Mucosa of stomach (tissue), 1 donor: ENCODE results near the gene TNFRSF11A.

Experiments
- H3K27me3 ChIP-seq: one replicate; pipeline ENCODE4 v1.7.0; 2013; ENCODE audit warnings: mild to moderate bottlenecking, low read length; ENCODE audit not compliant: control insufficient read depth, insufficient read depth
- H3K36me3 ChIP-seq: one replicate; pipeline ENCODE4 v1.7.0; 2013; ENCODE audit warnings: low read length; ENCODE audit not compliant: control insufficient read depth, insufficient read depth
- H3K4me1 ChIP-seq: one replicate; pipeline ENCODE4 v1.7.0; 2013; ENCODE audit warnings: mild to moderate bottlenecking, low read length; ENCODE audit not compliant: control insufficient read depth, insufficient read depth
- H3K4me3 ChIP-seq: one replicate; pipeline ENCODE4 v1.7.0; 2013; ENCODE audit warnings: low read length
- H3K9ac ChIP-seq: one replicate; pipeline ENCODE4 v1.7.0; 2013; ENCODE audit warnings: mild to moderate bottlenecking, low read length, moderate library complexity
- H3K9me3 ChIP-seq: one replicate; pipeline ENCODE4 v1.7.0; 2013; ENCODE audit warnings: mild to moderate bottlenecking, low read length, moderate library complexity; ENCODE audit not compliant: control insufficient read depth
- donor health status: Pancreatic carcinoma.

Gene TNFRSF11A

GRCh38 chr18:62324917-62325805 lies at the start of gene TNFRSF11A:
TSS of gene TNFRSF11A (plus strand) at chr18:62325310. CDS start at chr18:62325353, 43 bp downstream.
- Histone ChIP-seq H3K9me3 (no peaks in the 10 kb centered on the region), H3K9ac (peak within 1 kb of the TSS; percentile 75), H3K4me3 (peak within 1 kb of the TSS; percentile 25), H3K36me3 (no peaks in the 10 kb centered on the region), H3K4me1 (peaks cover 46% of the 10 kb centered on the region), H3K27me3 (peaks cover 24% of the 10 kb centered on the region)

DNA sequence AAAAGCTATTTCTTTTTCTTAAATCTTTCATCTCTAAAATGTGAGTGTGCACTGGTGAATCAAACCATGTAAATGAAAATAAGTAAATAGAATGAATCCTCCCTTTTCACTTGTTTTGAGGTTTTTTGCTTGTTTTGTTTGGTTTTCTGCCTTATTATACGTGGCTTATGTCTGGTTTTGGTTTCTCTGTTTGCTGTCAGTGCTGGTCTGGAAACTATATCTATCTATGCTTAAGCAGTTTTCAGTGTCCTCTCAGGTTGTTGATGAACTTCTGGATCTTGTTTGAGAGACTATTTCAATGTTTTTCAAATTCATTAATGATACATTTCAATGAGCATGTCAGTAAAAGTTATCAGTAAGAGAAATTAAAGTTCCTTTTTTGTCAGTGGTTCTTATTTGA lies 48.1 kb upstream of the TNFRSF11A start:
- Histone ChIP-seq H3K4me3 (no peak overlapping the region), H3K9ac (no peak overlapping the region), H3K9me3 (no peaks in the 10 kb centered on the region), H3K36me3 (no peaks in the 10 kb centered on the region), H3K4me1 (peaks cover 5% of the 10 kb centered on the region), H3K27me3 (no peaks in the 10 kb centered on the region)

- Histone ChIP-seq H3K4me1 (peaks cover 5% of the 10 kb centered on the region), H3K4me3 (no peak overlapping the region), H3K9me3 (no peaks in the 10 kb centered on the region), H3K27me3 (no peaks in the 10 kb centered on the region), H3K36me3 (no peaks in the 10 kb centered on the region), H3K9ac (no peak overlapping the region)
These were observed 45.5 kb upstream of the TNFRSF11A start for GRCh38 chr18:62279561-62279960.

DNA sequence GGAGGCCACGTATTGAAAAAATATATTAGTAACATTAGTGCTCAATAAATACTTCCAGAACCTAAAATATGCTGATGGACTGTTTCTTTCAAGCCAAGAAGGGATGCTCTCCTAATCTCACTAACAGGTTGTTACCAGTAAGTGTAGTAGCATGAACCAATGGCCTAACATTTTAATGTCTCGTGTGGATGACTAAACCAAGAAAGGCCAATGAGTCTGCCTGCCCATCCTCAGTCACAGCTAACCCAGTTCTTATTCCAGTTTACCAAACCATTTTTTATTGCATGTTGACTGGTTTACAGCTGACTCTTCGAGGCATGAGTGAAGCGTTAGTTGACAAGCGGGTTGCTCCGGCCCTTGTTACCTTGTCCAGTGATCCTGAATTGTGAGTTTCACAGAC lies 45.1 kb upstream of the TNFRSF11A start:
- no peaks in the 10 kb centered on the region for H3K36me3 ChIP-seq
- H3K27me3 ChIP-seq, result no peaks in the 10 kb centered on the region
- peaks cover 5% of the 10 kb centered on the region for H3K4me1 ChIP-seq
- no peaks in the 10 kb centered on the region for H3K9me3 ChIP-seq
- H3K9ac ChIP-seq, result no peak overlapping the region
- no peak overlapping the region for H3K4me3 ChIP-seq

- Histone ChIP-seq H3K36me3 (no peaks in the 10 kb centered on the region), H3K9ac (no peak overlapping the region), H3K9me3 (no peaks in the 10 kb centered on the region), H3K27me3 (no peaks in the 10 kb centered on the region), H3K4me1 (peaks cover 5% of the 10 kb centered on the region), H3K4me3 (no peak overlapping the region)
These were observed 44.3 kb upstream of the TNFRSF11A start for GRCh38 chr18:62280786-62281185.

- Histone ChIP-seq H3K9ac (no peak overlapping the region), H3K9me3 (no peaks in the 10 kb centered on the region), H3K4me3 (no peak overlapping the region), H3K4me1 (peaks cover 5% of the 10 kb centered on the region), H3K36me3 (no peaks in the 10 kb centered on the region), H3K27me3 (no peaks in the 10 kb centered on the region)
These were observed 43.4 kb upstream of the TNFRSF11A start for GRCh38 chr18:62281684-62282083.

GRCh38 chr18:62282188-62282629 lies 42.9 kb upstream of the TNFRSF11A start:
- no peaks in the 10 kb centered on the region for H3K9me3 ChIP-seq
- no peak overlapping the region for H3K9ac ChIP-seq
- no peaks in the 10 kb centered on the region for H3K36me3 ChIP-seq
- H3K27me3 ChIP-seq, result no peaks in the 10 kb centered on the region
- peaks cover 5% of the 10 kb centered on the region for H3K4me1 ChIP-seq
- no peak overlapping the region for H3K4me3 ChIP-seq

GRCh38 chr18:62284637-62285036 lies 40.5 kb upstream of the TNFRSF11A start:
- H3K36me3 ChIP-seq, result no peaks in the 10 kb centered on the region
- no peak overlapping the region for H3K4me3 ChIP-seq
- H3K4me1 ChIP-seq, result peaks cover 9% of the 10 kb centered on the region
- H3K9ac ChIP-seq, result no peak overlapping the region
- no peaks in the 10 kb centered on the region for H3K27me3 ChIP-seq
- no peaks in the 10 kb centered on the region for H3K9me3 ChIP-seq

- no peaks in the 10 kb centered on the region for H3K9me3 ChIP-seq
- H3K36me3 ChIP-seq, result no peaks in the 10 kb centered on the region
- H3K4me3 ChIP-seq, result no peak overlapping the region
- H3K9ac ChIP-seq, result no peak overlapping the region
- H3K4me1 ChIP-seq, result peaks cover 9% of the 10 kb centered on the region
- no peaks in the 10 kb centered on the region for H3K27me3 ChIP-seq
These were observed 39.8 kb upstream of the TNFRSF11A start for GRCh38 chr18:62285281-62285680.

DNA sequence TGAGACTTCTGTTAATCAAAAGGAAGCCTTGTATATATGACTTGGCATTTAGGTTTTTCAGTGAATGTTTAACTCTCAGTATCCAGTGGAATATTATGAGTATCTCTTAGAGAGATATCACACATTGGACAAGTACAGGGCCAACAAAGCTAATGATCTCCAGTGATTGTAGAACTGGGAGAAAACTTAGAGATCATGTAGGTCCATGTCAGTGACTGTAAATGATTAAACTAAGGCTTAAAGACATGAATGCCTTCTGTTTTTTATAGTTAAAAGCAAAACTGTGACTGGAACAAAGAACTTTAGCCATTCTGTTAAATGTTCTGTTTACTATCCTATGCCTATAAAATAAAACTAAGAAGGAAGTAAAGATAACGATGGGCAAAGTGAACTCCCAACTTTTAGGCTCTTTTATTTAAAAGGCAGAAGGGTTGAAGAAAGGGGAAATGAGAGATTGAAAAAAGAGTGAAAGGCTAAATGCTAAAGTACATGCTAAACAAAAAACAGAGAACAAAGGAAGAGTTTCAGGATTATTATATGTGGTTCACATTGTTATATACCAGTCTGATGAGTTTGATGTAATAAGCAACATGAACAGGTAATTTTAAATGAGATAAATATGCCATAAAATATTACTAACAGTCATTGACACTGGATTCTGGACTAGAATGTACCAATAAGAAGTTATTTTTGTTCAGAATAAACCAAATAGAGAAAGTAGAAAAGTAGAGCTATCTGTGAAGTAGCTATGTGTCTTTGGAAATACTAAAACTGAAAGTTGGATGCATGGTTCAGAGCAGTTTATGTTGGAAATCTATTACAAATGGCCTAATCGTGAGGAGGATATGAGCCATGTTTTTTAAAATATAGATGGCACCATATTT lies 37.1 kb upstream of the TNFRSF11A start:
- Histone ChIP-seq H3K4me1 (peaks cover 4% of the 10 kb centered on the region), H3K4me3 (no peak overlapping the region), H3K9me3 (no peaks in the 10 kb centered on the region), H3K27me3 (no peaks in the 10 kb centered on the region), H3K36me3 (no peaks in the 10 kb centered on the region), H3K9ac (no peak overlapping the region)

GRCh38 chr18:62288665-62289008 lies 36.5 kb upstream of the TNFRSF11A start:
- Histone ChIP-seq H3K4me3 (no peak overlapping the region), H3K4me1 (peaks cover 4% of the 10 kb centered on the region), H3K27me3 (no peaks in the 10 kb centered on the region), H3K9me3 (no peaks in the 10 kb centered on the region), H3K36me3 (no peaks in the 10 kb centered on the region), H3K9ac (no peak overlapping the region)

- Histone ChIP-seq H3K9me3 (no peaks in the 10 kb centered on the region), H3K36me3 (no peaks in the 10 kb centered on the region), H3K4me1 (peaks cover 4% of the 10 kb centered on the region)
These were observed 36.1 kb upstream of the TNFRSF11A start for GRCh38 chr18:62289047-62289446.

More at GRCh38 chr18:62289047-62289446, 36.1 kb upstream of the TNFRSF11A start:
- Histone ChIP-seq H3K27me3 (no peaks in the 10 kb centered on the region), H3K9ac (no peak overlapping the region), H3K4me3 (no peak overlapping the region)
